ENCODE measurements around the gene EDEM3.
"Not testable (repeated sequence)": the region's sequence is repeated elsewhere in the genome, so short reads cannot be mapped to it uniquely, and the experiment has no call there.

The EDEM3 gene, protein sequence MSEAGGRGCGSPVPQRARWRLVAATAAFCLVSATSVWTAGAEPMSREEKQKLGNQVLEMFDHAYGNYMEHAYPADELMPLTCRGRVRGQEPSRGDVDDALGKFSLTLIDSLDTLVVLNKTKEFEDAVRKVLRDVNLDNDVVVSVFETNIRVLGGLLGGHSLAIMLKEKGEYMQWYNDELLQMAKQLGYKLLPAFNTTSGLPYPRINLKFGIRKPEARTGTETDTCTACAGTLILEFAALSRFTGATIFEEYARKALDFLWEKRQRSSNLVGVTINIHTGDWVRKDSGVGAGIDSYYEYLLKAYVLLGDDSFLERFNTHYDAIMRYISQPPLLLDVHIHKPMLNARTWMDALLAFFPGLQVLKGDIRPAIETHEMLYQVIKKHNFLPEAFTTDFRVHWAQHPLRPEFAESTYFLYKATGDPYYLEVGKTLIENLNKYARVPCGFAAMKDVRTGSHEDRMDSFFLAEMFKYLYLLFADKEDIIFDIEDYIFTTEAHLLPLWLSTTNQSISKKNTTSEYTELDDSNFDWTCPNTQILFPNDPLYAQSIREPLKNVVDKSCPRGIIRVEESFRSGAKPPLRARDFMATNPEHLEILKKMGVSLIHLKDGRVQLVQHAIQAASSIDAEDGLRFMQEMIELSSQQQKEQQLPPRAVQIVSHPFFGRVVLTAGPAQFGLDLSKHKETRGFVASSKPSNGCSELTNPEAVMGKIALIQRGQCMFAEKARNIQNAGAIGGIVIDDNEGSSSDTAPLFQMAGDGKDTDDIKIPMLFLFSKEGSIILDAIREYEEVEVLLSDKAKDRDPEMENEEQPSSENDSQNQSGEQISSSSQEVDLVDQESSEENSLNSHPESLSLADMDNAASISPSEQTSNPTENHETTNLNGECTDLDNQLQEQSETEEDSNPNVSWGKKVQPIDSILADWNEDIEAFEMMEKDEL

DNA sequence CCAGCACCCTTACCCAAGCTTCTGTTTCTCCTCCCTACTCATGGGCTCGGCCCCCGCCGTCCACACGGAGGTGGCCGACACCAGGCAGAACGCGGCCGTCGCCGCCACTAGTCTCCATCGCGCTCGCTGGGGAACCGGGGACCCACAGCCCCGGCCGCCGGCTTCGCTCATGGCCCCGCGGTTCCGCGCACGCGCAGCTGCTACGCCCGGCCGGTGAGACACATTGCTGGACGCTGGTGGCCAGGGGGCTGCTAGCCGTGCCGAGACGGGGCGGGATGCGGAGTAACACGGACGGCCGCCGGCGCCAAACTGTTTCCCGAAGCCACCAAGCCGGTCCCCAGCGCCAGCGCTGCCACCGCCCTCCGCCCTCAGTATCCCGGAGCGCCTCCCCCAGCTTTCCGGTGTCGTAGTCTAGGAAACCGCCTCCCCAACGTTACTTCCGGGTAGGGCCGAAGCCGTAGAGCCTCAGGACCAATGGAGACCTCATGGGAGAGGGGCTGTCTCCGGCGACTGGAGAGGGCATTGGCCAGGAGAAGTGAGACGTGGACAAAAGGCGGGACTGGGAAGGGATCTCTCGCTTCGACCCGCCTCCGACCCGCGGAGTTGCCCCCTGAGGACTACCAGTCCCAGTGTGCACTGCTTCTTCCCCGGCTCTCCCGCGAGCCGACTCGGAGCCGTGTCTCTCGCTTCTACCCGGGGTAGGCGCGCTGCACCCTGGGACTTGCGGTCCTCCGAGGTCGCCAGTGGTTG is at the start of gene EDEM3:
TSS of gene EDEM3 (minus strand) at position 383 of the 750 bp plus-strand sequence. CDS start at position 171, 212 bp downstream.
- DNase-seq: peak; percentile 100

DNA sequence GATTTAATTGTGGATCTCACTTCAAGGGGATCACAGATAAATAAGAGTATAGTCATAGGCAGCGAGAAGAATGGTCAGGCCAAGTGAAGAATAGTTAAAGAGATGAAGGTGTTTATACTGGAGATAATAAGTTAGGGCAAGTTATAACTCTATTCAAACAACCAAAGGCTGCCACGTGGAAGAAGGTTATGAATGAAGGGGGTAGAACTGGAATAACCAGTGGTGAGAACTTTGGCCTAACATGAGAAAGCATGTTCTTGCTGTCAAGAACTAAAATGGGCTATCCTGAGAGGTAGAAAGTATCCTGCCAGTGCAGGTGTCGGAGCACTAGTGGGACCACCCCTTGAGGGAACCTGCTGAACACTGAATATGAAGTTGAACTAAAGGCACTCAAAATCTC is 49.6 kb upstream of the EDEM3 start:
- no peak for DNase-seq

DNA sequence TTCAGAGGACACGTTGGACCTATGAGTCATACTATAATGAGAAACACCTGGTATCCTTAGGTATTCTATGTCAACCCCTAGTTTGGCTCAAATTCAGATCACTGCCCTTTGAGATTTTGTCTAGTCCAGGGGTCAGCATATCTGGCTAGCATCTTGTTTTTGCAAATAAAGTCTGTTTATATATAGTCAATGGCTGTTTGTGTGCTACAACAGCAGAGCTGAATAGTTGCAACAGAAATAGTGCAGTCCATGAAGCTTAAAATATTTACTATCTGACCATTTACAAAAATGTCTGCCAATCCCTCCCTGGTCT is 48.5 kb upstream of the EDEM3 start:
- DNase-seq: no peak

DNA sequence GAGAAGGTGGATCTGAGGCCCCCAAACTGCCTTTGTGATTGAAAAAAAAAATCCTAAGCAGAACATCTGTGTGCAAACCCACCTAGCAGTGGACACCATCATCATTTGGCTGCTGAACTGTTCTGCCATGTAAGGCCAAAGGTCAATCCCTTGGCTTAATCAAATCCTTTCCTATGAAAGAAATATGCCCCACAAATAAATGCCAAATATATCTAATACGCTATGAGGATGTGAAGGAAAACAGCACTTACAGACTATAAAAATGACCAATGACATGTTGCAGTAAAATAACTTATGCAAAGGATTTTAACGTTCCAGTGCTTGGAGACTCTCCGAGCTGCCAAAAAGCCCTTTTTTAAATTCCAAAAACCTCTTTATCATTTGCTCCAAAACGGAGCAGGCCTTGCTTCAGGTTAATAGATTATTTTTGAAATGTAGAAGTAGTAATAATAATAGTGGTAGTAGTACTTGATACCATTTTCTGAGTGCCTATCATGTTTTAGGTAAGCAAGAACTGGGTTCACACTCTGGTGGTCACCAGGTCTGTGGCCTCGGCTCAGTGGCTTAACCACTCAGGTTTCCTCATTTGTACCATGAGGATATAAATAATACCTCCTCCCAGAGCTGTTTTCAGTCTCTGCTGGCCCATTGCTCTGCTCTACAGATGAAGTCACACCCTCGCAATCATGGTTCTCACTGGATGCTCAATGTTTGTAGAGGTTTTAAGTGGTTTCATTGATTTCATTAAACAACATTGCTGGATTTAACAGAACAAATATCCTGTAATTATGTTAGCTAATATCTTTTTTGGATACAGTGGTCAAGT is 47.9 kb upstream of the EDEM3 start:
- no peak for DNase-seq

DNA sequence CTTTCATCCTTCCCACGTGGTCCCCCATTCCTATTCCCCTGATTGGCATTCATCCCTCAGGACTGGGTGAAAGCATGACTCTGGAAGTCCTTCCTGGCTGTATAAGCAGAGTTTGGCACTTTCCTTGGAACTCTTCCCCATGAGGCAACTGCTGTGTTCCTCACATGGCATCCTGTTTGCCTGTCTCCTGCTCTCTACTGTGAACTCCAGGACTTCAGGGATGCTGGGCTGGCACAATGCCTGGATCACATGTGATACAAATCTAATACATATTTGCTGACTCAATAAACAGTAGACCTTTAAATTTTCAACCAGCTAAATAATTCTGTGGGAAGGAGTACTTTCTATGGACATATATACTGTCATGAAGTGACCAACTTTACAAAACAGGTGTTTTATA is 46.8 kb upstream of the EDEM3 start:
- DNase-seq: no peak

DNA sequence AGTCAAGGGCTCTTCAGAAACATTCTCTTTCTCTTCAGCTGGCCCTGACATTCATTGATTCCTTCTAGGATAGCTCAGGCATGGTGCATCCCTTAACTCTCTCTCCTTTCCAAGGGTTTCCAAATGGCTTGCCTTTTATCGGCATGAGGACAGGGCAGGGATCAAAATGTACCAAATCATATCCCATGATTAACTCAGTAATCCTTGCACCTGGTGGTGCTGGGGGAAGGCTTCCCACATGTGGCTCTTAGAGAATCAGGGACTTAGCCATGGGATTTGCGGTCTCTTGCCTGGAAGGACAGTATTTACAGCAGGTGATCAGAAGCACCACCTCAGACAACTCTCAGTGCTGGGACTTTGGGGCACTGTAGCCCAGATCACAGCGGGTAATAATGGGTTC is 46.2 kb upstream of the EDEM3 start:
- DNase-seq: no peak

DNA sequence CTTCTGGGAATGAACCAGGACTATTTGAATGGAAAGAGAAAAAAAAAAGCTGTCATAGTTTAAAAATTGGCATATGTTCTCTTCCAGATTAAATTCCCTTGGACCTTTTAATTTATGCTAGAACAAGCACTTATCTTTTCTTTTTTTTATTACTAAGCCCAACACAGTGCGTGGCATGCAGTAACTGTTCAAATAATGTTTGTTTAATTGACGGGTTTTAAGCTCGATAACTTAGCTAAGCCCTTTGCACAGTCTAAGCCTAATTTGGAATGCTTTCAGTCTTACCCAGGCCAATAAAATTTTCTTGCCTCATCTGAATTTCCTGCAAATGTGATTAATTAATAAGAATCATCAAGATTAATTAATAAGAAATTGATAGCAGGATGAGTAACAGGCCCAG is 39.3 kb upstream of the EDEM3 start:
- DNase-seq: no peak

DNA sequence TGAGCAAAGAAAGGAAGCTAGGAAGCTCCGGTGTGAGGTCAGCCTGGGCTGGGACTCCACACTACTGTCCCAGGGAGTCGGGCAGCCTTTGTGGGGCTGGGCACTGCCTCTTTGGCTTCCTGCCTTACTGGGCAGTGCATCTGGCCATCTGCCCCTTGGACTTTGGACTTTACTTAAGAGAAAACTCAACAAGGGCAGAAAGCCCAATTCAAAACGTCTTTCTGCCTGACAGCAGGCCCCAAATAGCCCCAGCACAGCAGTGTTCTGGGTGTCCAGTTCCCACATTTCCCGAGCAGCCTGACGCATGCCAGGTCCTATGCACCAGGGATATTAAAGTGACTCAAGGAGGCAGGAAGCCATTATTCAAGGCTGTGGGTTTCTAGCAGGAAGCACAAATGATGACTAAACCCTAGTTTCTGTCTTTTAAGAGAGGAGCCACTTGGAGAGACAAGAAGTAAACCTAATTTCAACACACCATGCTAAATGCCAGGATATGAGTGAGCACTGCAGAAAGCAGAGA is 37.9 kb upstream of the EDEM3 start:
- DNase-seq: peak; percentile 69

DNA sequence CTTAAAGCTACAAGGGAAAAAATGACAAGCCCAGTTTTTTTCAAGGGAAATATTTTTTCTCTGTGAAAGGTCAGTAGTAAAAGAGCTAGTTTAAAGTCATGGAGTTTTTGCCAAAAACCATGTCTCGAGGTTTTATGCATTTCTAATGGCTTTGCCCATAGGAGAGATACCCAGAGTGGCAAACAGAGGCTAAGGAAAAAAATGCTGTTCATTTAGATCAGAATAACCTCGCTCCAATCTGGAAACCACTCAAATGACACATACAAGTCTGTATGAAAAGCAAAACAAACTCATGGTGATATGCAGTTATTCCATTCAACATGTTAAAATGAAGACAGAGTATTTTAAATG is 36.9 kb upstream of the EDEM3 start:
- no peak for DNase-seq

DNA sequence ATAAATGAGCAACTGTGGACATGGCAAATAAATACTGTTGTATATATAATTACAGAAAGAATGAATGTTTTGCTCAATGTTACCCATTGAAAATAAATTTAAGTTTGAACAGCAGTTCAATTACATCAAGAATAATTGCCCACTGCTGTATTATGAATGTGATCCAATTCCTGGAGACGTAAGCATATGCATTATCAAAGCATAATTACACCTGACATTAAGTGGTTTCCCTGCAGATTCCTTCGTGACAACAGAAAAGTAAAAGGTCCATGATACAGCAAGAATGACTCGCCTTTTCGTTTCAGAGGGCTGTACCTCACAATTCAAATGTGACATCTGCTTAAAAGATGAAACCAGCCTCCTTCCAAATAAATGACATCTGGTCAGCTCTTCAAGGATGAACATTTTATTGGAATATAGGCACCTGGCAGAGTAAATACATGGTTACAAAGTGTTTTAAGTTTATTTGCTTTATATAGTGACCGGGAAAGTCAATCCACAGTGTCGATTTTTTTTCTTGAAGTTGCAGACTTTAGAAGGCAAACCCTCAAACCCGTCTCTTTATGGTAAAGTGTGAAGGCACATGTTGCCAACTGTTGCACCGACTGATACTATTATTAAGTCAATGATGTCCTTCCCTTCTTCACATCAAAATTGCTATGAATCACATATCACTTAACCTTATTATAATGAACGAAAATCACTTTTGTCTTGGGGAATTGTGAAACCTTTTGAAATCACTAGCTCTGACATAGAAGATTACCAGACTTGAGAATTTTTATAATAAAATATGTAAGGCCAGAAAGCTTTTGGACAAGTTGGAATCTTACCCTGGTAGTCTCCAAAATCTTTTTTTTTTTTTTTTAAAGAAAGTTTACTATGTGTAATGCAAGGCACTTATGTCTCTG is 36.2 kb upstream of the EDEM3 start:
- no peak for DNase-seq

DNA sequence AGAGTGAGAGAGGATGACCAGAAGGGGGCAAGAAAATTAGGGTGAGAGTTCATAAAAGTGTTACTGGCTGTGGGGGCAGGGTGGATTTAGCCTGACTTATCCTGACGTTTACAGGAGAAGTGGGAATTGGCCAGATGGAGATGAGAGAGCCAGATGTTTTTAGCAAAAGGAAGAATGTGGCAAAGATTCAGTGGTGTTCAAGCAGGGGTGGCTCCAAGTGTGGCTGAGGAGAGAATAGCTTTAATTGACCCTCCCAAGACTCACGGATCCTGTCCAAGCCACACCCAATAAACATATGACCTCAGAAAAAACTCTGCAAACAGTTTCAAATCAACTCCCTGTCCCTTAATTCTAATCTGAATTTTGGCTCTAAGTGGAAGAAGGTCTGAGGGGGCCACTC is 35.2 kb upstream of the EDEM3 start:
- DNase-seq: no peak

DNA sequence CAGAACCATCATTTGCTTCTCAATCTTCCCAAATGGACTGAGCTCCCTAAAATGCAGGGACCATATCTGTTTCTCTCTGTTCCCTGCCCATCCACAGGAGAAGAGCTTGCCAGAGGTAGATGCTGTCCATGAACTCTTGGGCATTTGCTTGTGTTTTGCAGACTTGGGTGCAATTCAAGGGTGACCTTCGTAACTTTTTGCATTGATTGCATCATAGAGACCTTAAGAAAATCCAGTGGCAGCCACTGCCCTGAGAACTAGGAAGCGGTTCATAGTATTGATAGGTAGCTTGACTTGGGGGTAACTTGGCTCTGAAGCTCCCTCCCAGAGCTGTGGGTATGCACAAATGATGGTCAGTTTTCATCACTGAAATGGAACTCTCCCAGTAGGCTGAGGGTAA is 34.3 kb upstream of the EDEM3 start:
- DNase-seq: no peak

DNA sequence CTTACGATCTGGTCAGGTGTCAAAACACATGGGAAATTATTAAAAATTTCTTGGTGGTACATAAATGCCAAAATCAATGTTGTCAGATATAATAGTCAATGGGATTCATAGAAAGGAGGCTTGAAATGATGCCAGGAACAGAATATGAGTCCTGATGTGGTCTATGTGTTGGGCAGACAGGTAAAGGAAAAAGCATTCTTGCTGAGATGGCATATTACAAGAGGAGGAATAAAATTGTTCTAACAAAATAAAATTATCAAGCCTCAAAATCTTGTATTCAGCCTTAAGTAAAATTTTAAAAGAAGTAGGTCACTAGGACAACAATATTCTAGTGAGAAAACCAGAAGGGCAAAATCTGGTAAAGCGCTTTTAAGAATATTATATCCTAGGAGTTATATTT is 30.9 kb upstream of the EDEM3 start:
- DNase-seq: no peak

DNA sequence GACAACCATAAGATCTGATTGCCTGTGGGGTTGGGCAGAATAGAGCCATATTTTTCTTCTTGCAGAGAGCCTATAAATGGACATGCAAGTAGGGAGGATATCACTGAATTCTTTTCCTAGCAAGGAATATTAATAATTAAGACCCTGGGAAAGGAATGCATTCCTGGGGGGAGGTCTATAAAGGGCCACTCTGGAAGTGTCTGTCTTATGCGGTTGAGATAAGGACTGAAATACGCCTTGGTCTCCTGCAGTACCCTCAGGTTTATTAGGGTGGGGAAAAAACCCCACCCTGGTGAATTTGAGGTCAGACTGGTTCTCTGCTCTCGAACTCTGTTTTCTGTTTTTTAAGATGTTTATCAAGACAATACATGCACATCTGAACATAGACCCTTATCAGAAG is 29.1 kb upstream of the EDEM3 start:
- not testable (repeated sequence) for DNase-seq

DNA sequence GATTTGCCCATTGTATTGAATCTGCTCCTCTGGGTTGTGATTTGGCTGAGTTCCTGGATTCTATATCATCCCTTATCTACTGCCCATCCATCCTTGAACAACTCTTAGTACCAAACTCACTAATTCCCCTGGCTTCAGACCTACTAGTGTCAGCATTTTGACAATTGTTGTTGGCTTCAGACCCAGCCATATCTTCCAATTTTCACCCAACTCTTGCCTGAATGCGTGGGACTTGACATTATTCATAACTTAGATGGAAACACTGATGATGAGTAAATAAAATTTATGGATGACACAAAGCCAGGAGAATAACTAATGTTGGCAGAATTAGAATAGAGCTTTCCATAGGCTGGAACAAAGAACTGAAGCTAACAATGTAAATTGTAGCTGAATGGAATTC is 27.3 kb upstream of the EDEM3 start:
- no peak for DNase-seq

DNA sequence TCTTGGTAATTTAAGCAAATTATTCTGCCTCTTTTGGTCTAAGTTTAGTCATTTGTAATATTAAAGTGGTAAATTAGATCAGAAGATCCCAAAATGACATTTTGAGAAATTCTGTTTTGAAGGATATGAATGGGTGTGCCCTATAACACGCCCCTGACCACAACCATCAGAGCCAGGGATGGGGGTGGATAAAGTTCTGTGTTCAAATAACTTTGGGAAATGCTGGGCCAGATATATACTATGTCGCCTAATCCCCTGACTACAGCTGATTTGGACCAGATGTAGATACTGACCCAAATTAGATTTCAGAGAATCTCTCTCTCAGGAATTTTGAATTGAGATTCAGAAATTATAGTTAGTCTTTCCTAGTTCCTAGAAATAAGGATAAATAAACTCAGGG is 21.2 kb upstream of the EDEM3 start:
- DNase-seq: no peak

DNA sequence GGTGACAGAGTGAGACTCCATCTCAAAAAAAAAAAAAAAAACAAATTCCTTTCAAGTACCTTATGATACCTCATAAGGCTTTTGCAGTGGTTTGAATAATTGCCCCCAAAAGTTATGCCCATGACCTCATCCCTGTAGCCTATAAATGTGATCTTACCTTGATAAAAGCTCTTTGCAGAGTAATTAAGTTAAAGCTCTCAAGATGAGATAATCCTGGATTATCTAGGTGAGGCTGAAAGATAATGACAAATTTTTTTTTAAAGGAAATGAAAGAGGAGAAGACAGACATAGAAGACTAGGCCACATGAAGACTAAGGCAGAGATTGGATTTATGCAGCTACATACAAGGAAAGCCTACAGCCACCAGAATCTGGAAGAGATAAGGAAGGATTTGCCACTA is 20.7 kb upstream of the EDEM3 start:
- no peak for DNase-seq

DNA sequence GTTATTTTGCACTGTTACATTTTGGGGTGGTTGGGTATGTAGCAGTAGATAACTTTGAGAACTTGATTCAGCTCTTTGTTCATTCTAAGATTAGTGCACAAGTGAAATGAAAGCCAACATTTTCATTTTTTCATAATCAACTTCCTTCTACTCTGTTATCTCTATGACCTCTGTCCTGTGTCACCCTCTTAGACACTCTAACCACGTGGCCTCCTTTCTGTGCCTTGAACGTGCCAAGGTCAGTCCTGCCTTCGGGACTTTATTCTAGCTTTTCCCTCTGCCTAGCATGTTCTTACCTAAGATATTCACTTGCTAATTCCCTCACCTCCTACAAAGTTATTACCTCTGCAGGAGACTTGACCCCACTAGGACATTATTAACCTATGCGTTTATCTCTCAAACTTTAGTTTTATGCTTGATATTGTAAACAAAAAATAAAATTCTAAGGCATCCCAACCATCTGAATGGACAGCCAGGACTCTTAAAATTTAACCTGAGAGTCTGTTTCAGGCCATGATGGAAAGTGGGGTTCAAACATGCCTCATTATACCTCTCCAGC is 19.2 kb upstream of the EDEM3 start:
- DNase-seq: no peak

DNA sequence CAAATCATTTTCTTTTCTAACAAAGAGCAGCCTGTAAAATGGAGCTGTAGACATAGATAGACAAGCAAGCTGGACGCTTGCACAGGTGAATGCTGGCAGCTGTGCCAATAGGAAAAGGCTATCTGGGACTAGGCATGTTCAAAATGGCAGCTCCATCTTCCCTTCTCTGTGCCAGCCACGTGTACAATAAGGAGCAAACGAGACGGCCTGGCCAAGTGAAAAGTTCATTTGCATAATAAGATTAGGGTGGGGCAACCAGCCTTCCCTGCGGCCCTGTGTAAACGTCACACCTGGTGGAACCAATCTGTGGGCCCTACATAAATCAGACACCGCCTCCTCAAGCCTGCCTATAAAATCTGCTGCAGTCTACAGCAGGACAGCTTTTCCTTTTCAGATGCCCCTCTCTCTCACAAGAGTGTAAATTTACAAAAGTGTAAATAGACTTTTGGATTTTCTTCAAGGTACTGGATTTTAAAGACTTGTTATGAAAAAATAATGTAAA is 16.6 kb upstream of the EDEM3 start:
- DNase-seq: no peak

DNA sequence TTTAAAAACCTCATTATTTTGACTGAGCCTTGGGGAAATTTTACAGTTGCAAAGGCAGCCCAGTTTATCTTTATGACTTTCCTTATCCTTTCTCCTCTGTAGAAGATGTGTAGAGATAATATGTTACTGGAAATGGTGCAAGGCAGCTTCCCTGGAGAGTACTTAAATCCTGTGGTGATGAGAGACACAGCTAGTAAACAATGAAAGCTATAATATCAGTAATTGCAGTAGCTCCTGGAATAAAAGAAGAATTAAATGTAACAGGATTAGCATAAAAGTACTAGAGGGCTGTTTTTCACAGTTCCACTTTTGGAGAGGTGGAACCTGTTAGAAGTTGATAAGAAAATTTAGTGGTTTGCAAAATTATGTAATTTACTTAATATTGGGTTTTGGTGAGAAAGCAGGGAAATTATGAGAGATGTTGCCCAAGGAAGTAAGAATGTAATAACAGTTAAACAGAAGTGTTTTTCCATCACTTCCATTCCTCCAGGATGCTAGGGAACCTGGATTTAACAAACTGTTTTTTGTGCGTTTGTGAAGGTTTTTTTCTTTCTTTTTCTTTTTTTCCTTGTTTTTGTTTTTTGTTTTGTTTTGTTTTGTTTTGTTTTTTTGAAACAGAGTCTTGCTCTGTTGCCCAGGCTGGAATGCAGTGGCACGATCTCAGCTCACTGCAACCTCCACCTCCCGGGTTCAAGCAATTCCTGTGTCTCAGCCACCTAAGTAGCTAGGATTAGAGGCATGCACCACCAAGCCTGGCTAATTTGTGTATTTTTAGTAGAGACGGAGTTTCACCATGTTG is 15.7 kb upstream of the EDEM3 start:
- DNase-seq: no peak

Measured in left hindlimb (tissue), 1 donor.